HG03095 (cell line): ENCODE results near the gene TCF7.

Source experiments
- ATAC-seq: cut with Tn5 transposase; IDR thresholded peaks from one replicate; pipeline ENCODE4 v1.9.1; 2021; ENCODE audit warnings: moderate library complexity; ENCODE audit not compliant: unreplicated experiment

TCF7 gene

GRCh38 chr5:134113902-134114875, at the start of gene TCF7:
TSS of gene TCF7 (plus strand) at chr5:134114681. CDS start at chr5:134114907, 226 bp downstream.
- peak; percentile 83 for ATAC-seq

DNA sequence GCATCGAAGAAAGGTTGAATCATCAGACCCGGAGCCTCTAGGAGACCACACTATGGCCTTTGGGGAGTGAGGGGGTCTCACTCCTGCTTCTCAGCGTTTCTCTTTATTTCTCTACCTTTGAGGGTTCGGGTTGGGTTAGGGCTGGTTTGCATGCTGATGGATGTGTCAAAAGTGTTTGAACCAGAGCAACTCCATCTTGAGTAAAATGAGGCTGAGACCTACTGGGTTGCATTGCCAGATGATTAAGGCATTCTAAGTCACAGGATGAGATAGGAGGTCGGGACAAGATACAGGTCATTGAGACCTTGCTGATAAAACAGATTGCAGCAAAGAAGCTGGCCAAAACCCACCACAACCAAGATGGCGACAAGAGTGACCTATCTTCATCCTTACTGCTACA, 44.9 kb upstream of the TCF7 start:
- no peak for ATAC-seq

DNA sequence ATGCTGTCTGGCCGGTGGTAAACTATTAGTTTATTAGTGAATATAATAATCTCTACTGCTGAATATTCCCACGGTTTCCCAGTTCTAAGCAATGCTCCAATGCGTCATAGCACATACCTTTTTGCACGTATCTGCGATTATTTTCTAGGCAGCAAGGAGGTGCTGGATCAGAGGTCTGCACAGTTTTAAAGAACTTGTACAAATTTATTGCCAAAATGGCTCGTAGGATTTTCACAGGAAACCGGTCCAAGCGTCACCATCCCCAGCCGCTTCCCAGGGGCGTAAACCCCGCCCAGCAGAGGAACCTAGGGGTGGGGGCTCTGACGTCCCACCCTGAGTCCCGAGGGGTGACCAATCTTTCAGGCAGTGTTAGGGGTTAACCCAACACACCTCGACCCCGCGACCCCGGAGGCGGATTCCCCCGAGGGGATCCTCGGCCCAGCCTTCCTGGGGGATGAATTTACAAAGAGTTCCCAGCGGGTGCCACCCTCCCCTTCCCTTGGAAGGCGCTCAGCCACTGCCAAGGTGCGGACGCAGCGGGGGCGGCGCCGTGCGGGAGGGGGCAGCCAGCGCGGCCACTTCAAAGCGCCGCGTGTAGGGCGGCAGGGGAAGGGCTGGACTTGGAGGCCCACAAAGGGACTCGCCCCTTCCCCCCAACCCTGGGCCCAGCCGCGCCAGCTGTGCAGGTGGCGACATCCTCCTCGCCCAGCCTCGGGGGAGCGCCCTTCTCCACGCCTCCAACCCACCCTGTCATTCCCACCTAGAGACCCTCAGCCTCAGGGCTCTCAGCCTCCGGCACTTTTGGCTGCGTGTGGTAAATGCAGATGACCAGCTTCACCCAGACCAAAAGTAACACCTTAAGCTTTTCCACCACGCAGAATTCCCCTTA, 43.5 kb upstream of the TCF7 start:
- no peak for ATAC-seq

DNA sequence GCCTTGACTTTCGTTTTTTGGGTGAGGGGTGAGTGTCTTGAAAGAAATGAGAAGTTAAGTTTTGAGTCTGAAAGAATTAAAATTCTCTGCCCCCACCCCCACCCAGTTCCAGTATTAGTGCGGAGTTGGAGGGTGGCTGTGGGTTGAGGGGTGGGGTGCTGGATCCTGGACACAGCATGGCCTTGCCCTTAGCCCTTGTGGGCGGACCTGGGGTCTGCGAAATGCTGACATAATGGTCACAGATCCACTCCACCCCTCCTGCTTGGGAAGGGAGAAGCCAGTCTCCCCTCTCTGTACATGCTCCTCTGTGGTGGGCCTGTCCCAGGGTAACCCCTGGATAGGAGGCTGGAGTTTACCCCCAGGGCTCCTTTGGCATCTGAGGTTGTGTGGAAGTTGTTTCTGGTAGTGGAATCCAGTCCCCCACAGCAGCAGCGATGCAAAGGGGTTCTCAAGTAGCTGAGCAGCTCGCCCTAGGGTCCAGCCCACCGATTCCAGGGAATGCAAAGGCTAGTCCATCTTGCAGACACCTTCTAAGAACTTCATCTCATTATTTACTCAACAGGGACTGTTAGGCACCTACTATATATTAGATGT, 42.8 kb upstream of the TCF7 start:
- no peak for ATAC-seq

DNA sequence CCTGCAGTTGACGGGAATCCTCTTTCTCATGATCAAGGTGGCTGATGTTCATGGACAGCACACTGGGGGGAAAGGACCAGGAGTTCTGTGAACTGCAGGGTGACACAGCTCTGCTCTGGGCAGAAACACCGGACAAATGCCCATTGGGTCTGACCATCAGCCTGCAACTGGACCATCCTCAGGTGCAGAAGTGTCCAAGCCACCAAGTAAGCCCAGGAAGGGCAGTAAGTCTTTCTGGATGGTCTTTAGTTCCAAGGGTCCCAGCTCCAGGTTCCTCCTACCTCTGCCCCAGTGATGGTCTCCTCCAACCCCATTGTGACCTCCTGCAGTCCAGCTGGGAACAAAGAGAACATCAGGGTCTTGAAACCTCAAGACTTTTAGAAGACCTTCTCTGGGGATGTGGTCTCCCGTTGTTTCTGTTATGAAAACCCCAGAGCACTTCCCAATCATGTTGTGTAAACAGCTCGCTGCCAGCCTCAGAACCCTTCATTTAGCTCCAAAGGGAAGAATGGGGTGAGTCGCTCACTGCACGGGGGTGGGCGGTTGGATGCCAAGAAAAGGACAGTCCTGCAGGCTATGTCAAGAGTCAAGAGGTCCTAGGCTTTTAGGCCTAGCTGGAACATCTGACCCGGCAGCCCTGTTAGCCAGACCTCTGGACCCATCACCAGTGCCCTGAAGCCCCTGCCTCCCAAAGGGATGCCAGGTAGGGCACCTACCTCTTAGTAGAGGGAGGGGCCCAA, 41.8 kb upstream of the TCF7 start:
- ATAC-seq, result no peak

GRCh38 chr5:134073404-134073803, 41.1 kb upstream of the TCF7 start:
- no peak for ATAC-seq

DNA sequence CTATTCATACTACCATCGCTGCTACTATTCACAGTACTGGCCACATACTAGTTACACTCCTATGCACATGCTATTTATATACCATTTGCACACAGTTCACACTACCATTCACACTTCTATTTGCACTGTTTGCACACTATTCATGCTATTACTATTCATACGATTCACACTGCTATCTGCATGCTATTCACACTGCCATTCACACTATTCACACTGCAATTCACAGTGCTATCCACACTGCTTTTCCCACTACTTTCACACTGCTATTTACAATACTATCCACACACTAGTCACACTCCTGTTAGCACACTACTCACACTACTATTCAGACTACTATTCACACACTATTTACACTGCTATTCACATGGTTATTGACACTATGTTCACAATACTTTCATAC, 39.4 kb upstream of the TCF7 start:
- ATAC-seq, result no peak

DNA sequence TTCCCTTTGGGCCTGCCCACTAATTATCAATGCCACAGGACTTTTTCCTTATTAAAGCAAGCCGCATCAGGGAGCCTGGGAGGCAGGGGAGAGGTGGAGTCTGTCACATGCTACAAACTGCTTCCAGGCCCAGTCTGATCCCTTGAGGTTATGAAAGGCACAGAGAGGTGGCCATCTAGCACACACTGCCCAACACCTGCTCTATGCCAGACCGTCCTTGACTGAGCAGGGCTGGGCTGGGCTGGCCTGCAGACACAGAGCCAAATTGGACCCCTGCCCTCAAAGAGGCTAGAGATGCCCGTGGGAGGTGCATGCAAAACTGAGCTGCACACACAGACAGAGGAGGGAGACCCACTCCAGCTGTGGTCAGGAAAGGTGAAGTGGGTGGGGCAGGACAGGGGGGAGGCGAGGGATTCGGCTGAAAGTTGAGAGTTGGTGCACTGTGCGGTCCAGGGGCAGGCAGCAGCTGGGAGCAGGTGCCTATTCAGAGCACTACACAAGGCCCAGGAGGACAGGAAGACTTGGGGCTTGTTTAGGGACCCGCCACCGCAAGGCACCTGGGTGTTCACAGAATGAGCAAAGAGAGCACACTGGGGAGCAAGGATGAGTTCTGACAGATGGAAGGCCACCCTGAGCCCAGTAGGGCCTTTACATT, 36.4 kb upstream of the TCF7 start:
- ATAC-seq, result no peak

- no peak for ATAC-seq
Observed at GRCh38 chr5:134079748-134080581, 34.5 kb upstream of the TCF7 start.

DNA sequence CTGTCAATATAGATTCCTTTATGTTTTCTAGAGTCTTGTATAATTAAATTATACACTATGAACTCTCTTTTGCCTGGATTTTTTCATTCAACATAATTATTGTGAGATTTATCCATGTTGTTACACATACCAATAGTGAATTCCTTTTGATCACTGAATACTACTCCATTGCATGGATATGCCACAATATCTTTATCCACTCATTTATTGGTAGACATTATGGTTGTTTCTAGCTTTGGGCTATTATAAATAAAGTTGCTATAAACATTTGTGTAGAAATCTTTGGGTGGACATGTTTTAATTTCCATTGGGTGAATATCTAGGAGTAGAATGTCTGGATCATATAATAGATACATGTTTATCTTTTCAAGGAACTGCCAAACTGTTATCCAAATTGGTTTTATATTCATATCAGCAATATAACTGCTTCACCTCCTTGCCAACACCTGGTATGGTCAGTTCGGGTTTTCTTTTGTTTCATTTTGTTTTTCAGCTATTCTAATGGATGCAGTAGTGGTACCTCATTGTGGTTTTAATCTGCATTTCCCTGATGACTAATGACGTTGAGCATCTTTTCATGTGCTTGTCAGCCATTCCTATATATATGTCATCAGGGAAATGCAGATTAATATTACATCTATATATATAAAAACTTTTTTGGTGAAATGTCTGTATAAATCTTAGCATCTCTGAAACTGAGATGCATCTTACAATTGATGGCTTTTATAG, 32.1 kb upstream of the TCF7 start:
- no peak for ATAC-seq

DNA sequence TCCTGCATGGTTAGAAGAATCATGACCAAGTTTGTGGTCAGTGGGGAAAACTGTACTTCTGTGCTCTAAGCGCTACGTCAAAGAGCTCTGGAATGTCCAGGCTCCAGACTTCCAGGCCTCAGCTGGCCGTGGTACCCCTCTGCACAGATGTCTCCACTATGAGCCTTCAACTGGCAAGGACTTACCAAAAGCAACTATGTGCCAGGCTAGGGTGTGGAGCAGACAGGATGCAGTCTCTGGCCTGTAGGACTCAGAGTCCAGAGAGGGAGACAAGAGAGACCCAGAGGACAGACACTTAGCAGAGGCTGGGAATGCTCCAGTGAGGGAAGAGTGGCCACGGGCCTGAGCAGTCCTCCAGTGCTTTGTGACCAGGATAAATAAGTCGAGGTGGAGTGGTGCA, 31.0 kb upstream of the TCF7 start:
- no peak for ATAC-seq

- no peak for ATAC-seq
Observed at GRCh38 chr5:134084022-134084565, 30.4 kb upstream of the TCF7 start.

GRCh38 chr5:134084570-134084969, 29.9 kb upstream of the TCF7 start:
- no peak for ATAC-seq

GRCh38 chr5:134085411-134085810, 29.1 kb upstream of the TCF7 start:
- ATAC-seq, result no peak

- no peak for ATAC-seq
Observed at GRCh38 chr5:134086225-134086942, 28.1 kb upstream of the TCF7 start.

DNA sequence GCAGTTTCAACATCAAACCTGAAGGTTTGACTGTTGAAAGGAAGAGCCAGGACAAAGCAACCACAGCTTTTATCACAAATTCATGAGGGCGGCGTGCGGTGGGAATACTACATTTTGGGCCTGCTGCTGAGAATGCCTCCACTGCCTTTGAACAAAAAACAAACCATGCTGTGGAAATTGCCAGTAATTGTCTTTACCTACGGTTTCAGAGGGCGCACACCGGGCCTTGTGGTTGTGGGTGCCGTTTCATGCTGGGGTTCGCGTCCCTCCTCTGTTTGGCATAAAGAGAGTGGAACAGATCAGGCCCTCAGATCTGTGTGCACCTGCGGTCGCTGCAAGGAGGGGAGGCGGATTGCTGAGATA, 27.6 kb upstream of the TCF7 start:
- ATAC-seq, result no peak

- no peak for ATAC-seq
Observed at GRCh38 chr5:134088291-134088690, 26.2 kb upstream of the TCF7 start.
